GM18861 (cell line): ENCODE data around the gene LRSAM1.

Experiments used
- ATAC-seq: cut with Tn5 transposase; IDR thresholded peaks from one replicate; pipeline ENCODE4 v1.9.1; 2021; ENCODE audit not compliant: unreplicated experiment

LRSAM1 gene

DNA sequence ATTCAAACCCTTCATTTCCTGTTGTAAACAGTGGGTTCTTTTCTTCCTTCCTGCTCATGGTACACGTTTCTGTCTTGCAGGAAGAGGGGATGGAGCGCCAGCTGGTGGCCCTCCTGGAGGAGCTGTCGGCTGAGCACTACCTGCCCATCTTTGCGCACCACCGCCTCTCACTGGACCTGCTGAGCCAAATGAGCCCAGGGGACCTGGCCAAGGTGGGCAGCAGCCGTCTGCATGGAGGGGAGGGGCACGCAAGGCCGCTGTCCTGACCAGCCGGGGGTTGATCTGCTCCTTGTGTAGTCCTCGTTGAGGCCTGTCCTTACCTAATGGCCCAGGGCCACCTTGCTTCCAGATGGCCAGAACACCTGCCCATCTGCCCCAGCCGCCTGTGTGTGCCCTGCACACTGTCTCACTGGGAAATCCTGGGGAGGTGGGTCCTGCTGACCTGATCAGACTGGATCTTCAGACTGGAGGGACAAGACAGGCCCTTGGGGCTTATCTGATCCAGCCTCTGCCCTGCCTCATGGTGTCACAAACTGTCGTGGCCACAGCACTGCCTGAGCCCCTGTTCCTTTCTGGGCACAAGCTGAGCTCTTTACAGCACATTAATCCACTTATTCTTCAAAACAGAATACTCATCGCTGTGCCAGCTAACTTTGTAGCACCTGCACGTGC, 44.7 kb downstream of the LRSAM1 start:
- no peak for ATAC-seq

DNA sequence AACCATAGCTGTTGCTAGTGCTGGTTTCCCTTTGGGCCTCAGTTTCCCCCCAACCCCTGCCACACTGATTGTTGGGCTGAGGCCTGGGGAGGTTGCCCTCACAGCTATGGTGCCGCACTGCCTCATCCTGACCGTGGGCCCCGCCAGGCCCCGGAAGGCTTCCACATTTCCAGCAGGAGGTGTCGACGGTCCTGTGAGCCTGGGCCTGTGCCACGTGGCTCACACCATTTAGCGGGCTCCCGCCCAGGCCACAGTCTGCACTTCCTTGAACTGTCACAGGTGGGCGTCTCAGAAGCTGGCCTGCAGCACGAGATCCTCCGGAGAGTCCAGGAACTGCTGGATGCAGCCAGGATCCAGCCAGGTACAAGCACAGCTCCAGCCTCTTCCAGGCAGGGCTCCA, 45.7 kb downstream of the LRSAM1 start:
- ATAC-seq = no peak

DNA sequence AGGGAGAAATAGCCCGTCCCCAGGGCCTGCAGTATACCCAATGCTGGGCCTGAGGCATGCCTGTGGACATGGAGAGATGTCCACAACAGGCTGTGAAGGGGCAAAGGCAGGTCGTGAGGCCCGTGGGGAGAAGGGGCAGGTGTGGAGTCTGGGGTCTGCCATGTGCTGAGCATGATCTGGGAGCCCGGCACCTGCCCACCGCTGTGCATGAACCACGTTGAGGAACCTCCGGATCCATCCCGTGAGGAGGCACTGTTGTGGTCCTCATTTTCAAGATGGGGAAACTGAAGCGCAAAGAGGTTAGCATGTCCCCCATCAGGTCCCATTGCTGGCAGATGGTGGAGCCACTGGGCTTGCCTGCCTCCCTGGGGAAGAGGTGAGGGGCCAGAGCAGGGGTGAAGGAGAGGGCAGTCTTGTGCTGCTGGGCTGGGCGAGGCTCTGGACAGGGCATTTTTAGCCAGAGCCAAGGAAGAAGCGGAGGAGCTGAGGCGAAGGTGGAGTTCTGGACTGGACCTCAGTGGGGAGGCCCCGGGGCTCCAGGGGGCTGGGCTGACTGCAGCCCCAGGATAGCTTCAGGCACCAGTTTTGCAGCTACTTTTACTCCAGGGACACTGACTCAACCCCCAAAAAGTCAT, 46.5 kb downstream of the LRSAM1 start:
- ATAC-seq = no peak

DNA sequence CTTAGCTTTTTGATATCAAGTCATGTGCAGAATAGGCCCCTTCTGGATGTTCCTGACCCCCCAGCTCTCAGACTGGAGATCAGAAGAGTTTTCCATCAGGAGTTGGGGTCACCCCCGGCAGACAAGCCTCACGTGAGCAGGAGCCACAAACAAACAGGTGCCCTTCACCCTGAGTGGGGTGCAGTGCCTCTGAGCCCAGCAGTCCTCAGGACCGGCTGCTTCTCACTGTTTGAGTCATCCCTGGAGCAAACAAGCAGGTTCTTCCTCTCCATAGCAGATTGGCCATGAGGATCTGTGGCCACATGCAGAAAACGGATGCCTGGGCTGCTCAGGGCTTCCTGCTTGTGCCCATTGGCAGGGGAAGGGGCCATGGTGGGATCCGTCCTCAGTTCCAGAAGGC, 47.0 kb downstream of the LRSAM1 start:
- ATAC-seq = no peak

DNA sequence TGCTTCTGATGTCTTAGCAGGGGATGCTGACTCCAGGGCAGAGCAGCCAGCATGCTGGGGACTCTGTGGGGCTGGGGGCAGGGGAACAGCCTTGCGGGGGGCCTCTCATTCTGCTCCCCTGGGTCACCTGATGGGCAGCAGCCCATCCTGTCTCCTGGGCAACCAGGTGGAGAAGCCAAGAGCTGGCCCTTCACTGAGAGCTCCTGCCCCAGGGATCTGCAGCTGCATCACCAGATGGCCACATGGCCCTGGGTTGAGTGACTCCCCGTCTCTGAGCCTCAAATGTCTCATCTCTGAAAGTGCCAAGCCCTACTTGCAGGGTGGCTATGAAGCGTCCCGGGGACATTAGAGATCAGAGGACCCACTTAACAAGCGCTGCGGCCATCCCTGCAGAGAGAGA, 49.1 kb downstream of the LRSAM1 start:
- no peak for ATAC-seq

DNA sequence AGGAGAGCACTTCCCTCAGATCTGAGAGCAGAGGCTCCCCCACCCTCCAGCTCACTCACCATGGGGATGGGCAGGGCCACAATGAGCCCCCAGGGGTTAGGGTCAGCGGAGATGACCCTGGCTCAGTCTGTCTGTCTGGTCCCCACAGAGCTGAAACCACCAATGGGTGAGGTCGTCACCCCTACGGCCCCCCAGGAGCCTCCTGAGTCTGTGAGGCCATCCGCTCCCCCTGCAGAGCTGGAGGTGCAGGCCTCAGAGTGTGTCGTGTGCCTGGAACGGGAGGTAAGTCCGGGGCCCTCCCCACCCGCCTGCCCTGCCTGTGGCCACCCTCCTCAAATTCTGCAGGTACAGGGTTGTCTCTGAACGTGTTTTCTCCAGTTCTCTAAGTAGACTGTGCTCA, 49.6 kb downstream of the LRSAM1 start:
- ATAC-seq = no peak

DNA sequence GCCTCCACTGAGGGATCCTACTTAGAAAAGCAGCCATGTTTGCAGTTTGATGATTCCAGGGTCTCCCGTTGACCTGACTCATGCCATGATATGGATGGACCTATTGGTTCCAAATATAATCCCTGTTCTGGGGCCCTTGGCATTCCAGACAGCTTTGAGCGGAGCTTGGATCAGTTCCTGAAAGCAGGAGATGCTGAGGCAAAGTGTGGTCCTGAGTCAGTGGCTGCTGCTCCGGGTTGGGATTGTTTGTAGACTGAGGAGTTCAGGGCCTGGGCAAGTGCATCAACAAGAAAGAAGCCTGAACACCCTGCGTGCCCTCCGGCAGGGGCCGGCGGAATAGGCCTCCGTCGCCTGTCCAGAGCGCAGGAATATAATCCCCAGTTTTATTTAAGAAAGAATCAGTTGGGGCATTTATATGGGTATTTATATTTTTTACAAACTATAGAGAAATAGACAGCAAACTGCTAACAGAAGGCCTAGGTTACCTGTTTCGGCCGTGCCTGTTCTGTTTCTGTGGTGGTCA, 50.6 kb downstream of the LRSAM1 start:
- no peak for ATAC-seq

DNA sequence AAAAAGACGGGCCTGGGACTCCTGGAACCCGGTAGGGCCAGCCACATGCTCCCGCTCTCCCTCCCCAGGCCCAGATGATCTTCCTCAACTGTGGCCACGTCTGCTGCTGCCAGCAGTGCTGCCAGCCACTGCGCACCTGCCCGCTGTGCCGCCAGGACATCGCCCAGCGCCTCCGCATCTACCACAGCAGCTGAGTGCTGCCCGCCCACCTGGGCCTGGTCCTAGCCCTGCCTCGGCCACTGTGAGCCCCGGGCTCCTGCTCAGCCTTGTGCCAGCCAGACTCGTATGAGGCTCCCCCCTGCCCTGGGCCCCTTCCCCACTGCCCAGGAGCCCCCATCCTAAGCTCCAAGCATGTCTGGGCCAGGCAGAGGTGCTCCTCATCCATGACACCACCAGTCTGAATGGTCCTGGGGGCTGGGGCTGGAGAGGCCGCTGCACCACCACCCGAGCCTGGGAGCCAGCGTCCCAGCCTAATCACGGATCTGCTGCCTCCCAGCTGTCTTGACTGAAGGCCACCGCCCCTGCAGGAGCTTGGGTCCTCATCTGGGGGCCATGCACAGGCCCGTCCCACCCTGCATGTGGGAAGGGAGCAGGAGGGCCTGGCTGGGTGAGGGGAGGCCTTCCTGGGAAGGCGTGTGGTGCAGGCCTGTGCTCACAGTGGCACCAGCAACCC, 51.5 kb downstream of the LRSAM1 start:
- ATAC-seq = no peak

DNA sequence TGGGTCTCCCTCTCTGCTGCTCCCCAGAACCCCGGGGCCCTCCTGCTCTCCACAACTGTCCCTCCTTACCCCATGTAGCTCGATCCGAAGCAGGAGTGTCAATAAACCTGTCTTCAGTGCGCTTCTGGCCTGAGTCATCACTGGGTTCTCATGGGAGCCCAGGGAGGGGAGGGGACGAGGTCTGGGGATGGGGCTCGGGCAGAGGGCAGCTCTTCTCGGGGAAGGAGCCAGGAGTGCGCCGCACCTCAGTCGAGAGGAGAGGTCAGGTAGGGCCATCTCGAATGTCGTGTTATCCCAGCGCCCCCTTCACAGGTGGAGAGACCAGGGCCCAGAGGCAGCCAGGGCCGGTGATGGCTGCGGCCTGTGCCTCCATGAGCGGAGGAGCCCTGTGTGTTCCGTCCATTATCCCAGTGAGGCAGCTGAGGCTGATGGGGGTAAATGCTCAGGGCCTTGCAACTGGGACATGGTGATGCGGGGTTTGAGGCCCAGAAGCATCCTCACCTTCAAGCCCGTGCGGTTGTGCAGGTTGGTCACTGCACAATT, 52.1 kb downstream of the LRSAM1 start:
- no peak for ATAC-seq

DNA sequence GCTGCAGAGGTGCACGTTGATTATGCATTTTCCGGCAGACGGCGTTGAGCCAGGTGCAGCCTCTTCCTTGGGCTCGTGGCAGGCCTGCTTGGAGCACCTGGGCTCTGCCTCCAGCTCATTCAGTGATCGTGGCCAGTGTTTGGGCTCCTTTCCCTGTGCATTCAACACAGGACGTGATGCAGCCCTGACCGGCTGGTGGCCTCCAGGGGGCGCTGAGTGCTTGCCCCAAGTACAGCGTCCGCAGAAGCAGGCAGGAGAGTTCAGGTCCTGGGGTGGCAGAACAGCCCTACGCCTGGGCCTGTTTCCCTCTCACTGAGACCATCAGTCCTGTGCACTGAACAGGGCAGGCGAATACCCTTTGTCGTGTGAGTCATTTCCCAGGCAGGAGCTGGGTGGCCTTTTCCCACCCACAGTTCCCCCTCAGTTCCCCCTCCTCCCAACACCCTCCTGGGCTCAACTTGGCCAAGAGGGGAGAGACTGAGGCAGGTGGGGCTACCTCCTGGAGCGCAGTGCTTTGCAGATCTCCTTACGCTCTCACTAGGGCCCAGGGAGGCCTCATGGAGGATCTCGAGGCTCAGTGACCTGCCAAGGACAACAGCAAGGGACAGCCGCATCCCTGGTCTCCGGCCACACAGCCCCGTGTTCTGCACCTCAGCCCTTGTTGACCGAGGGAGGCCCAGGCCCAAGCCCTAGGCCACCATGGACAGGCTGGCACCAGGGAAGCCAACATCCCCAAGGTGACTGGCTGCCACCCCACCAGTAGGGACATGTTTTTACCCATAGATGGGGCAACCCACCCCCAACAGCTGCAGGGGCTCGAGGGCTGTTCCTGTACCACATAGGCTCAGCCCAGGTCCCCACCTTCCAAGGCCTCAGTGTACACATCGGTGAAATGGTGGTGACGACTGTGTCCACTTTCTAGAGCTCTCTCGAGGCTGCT, 52.9 kb downstream of the LRSAM1 start:
- ATAC-seq = no peak

DNA sequence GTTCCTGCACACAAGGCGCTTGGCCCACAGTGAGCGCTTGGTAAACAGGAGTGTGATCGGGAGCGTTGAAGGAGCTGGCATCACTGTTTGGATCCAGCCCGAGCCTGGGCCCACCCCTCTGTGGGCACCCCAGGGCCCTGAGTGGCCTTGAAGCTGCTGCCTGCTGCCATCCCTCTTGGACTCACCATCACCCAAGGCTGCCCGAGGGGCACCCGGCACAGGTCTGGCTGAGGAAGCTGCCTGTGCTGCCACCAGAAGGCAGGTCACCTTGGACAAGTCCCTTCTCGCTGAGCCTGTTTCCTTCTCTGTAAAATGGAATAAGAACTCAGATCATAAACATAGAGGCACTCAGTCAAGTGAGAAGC, 53.6 kb downstream of the LRSAM1 start:
- no peak for ATAC-seq

DNA sequence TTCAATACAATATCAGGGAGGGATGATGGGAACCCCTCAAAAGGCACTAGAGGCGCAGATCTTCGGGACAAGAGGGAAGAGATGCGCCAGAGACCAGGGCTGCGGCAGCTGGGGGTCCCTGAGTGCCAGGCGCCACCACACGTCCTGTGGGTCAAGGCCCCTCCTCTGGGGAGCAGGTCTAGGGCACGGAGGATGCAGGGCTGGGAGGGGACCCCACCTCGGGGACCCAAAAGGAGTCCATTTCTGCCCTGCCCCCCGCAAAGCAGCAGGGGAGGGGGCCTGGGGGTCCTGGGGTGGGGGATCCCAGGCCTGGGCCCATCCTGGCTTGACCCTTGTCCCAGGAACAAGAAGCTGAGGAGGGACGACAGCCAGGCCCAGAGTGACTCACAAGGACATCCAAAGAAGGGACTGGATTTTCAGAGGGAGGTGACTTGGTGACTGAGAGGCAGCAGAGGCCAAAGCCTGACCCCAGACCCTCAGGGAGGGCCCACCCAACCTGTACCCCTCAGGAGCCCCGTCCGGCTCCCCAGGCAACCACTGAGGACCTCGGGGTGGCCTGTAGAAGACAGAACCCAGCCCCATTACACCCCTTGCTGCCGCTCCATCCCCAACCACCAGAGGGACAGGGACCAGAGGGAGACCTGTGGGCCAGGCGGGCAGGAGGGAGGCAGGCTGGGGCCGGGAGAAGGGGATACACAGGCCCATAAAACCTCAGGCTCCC, 54.2 kb downstream of the LRSAM1 start:
- no peak for ATAC-seq

DNA sequence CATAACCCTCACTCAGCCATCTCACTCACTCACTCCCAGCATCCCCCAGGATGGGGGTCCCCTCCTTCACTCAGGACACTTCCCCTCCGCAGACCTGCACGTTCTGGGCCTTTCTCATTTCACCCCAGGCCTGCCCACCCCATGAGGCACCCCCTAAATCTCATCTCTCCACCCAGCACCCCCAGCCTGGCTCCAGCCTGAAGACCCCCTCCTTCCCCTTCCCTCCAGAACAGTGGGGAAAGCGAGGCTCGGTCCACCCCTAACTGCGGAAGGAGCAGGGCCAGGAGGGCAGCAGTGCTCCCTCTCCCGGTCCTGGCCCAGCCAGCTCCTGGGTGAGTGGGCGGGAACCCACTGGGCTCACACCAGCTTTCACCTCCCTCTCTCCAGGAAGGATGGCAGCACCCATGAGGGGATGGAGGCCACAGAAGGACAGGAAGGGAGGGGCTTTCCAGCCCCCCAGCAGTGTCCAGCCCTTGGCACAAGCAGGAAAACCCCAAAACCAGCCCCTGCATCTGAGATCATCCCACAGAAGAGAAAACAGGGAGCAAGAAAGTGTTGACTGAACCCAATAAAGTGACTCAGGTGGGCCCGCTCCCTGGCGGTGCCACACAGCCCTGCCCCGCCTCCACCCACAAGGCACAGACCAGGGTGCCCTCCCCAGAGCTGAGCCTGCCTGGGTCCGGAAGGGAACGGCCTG, 55.0 kb downstream of the LRSAM1 start:
- ATAC-seq = no peak

DNA sequence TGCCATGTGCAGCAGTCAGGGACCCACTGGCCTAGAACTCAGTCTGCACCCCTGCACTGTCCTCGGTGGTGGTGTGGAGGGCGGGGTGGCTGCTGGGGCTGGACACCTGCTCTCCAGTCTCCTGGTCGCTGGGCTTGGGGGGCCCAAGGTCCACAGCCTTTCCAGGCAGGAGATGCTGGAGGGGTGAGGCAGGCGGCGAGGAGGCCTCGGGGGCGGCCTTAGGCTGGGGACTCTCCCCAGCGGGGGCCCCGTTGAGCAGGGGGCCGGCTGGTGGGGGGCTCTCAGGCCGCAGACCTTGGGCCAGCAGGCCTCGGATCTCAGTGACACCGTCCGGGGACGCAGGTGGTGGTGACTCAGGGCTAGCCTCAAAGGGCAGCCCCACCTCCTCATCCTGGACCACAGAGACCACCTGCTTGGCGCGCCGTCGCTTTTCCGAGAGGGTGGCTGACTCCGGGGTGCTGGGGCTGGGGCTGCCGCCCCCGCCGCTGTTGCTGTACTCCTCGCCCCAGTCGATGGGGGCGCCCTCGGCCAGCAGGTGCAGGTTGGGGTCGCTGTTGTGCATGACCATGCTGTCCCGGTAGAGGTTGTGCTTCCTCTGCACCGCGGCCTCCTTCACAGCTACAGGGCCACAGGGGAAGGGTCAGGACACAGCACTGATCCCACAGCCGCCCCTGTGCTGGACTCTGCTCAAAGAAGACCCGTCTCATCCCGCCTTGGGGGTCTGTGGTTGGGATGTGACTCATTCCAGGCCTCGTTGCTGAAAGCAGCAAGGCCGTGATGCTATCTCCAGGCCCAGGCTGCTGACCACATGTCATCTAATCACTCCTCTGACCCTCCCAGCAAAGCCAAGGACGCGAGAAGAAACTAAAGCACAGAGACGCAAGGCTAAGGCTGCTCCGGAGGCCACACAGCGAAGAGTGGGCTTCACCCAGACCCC, 55.8 kb downstream of the LRSAM1 start:
- no peak for ATAC-seq

DNA sequence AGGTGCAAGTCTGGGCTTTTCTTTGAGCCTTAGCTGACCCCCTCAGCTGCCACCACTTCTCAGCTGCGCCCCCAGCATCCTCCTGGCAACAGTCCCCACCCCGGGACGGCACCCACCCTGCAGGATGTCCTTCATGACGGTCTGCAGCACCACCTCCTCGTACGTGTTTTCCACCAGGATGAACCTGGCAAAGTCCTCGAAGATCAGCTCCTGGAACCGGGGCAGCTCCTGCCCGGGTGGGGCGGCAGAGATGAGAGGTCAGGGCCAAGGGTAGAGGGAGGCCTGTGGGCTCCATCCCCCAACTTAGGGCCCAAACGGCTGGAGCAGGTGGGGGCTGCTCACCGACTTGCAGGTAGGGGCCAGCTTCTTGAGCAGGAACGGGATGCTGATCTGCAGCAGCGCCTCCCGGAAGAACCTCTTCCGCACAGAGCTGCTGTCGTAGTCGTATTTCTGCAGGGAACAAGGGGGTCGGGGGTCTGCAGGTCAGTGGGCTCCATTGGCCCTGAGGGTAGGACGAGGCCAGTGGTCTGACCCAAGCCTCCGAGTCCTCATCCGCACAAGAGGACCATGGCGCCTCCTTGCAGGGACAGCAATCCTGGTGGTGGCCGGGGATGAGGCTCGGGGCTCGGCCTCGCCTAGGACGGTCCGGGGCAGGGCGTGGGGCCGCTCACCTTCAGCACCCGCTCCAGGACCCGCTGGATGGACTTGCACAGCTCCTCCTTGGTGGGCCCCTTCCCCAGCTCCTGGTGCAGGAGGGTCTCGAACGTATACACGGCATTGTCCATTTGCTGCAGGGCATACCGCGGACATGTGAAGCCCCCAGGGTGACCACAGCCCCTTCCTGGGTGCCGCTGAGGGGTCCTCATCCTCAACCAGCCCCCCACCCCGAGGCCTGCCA, 56.7 kb downstream of the LRSAM1 start:
- no peak for ATAC-seq

DNA sequence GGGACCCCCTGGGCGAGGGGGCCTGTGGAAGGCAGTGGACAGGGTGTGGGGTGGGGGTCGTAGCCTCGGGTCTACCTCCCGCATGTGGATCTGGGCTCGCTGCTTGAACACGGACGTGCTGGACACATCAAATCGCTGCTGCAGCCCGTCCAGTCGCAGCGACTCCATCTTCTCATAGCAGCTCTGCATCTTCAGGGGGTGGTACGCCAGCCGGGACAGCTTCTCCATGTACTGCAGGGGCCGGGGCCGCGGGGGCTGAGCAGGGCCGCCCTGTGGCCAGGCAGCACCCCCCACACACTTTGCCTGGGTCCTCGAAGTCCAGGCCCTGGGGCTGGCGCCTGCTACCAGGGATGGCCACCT, 57.6 kb downstream of the LRSAM1 start:
- ATAC-seq = no peak

DNA sequence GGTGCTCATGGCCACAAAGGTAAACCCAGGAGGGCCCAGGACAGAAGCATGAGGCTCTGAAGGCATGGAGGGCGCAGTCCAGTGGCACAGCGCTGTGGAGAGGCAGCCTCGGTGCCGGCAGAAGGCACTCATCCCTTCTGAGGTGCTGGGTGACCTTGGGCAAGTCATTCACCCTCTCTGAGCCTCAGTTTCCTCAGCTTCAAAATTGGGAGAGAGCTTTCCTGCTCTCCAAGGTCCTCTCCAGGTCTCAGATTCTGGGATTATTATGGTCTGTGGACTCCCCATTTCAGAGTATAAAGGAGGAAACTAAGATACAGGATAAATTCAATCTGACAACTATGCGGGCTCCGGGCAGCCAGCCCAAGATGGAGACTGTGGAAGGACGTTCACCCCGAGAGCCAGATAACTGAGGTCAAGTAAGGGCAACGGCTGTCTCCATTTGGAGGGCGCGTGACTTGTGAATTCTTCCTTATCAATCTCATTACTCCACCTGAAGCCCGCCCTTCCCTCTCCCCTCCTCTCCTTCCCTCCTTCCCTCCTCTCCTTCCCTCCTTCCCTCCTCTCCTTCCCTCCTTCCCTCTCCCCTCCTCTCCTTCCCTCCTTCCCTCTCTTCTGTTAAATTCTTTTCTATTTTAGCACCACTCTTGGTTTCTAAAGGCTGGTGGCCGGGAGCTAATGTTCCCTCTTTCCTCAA, 58.1 kb downstream of the LRSAM1 start:
- no peak for ATAC-seq
